Astrocyte (in vitro differentiated cells and primary cell): Measurements from ENCODE around the gene BCKDHB.

Experiments
- EZH2 ChIP-seq: IDR thresholded peaks from 2 replicates; pipeline ENCODE4 v1.6.1; 2012; ENCODE audit warnings: mild to moderate bottlenecking, low read length, inconsistent platforms; ENCODE audit not compliant: insufficient read depth
- TF ChIP-seq, protein P1 (sequence below): IDR thresholded peaks from 2 replicates; pipeline ENCODE4 v1.5.1; 2011; ENCODE audit warnings: low read depth, mild to moderate bottlenecking, inconsistent platforms, low read length, moderate library complexity; ENCODE audit not compliant: insufficient read depth

DNA sequence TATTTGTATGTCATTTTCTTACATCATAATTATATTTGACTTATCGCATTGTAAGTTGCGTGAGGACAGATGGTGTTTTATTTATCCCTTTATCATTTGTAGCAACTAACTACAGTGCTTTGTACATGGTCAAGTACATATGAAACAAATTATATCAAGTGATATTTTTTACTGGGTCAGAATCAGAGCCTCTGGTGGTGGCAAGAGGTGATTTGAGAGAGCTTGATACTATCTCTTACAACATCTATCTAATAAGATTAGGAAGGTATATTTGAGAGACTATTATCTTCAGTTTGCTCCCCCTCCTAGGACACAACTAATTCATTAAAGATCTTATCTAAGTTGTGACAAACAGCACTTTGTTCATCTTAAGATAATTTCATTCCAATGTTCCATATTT lies 47.7 kb downstream of the BCKDHB start:
- TF ChIP-seq, protein P1, sequence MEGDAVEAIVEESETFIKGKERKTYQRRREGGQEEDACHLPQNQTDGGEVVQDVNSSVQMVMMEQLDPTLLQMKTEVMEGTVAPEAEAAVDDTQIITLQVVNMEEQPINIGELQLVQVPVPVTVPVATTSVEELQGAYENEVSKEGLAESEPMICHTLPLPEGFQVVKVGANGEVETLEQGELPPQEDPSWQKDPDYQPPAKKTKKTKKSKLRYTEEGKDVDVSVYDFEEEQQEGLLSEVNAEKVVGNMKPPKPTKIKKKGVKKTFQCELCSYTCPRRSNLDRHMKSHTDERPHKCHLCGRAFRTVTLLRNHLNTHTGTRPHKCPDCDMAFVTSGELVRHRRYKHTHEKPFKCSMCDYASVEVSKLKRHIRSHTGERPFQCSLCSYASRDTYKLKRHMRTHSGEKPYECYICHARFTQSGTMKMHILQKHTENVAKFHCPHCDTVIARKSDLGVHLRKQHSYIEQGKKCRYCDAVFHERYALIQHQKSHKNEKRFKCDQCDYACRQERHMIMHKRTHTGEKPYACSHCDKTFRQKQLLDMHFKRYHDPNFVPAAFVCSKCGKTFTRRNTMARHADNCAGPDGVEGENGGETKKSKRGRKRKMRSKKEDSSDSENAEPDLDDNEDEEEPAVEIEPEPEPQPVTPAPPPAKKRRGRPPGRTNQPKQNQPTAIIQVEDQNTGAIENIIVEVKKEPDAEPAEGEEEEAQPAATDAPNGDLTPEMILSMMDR: no peak
- TF ChIP-seq EZH2: no peak
